Adrenal gland (tissue), 12 donors: ENCODE results near the gene ATP6V0B. TPM values are rescaled to one million over a fixed set of nuclear protein-coding genes. Genes with fewer than 3 reads are reported as not detected.

Experiments
- DNase-seq, 7 donors: peaks; one replicate each; pipeline ENCODE4 v3.0.0-alpha.2; 2019 to 2020
- H3K27ac ChIP-seq, 5 donors: fragments of 200-600 bp; sonication (generic) in 4 of 5; 1 replicate in 3 of 5; 2 replicates in 2 of 5; pipeline versions ENCODE4 v1.5.1 to v1.8.0; 2016 to 2020; ENCODE audit warnings: mild to moderate bottlenecking in 1 of 5
- H3K27me3 ChIP-seq: fragments of 200-600 bp; 2 replicates; pipeline ENCODE4 v1.8.0; 2021
- H3K36me3 ChIP-seq, 2 donors: fragments of 200-600 bp; replicated peaks in 1 of 2; 1 replicate in 1 of 2; 2 replicates in 1 of 2; pipeline versions ENCODE4 v1.5.1 to v1.8.0; 2018 to 2022
- H3K4me1 ChIP-seq, 2 donors: fragments of 200-600 bp; replicated peaks in 1 of 2; 1 replicate in 1 of 2; 2 replicates in 1 of 2; pipeline versions ENCODE4 v1.5.1 to v1.8.0; 2018 to 2021
- H3K4me3 ChIP-seq, 4 donors: fragments of 200-600 bp; sonication (generic) in 3 of 4; one replicate each; pipeline ENCODE4 v1.5.1; 2016 to 2018
- H3K9me3 ChIP-seq, 3 donors: fragments of 200-600 bp; sonication (generic) in 1 of 3; replicated peaks in 1 of 3; 1 replicate in 2 of 3; 2 replicates in 1 of 3; pipeline versions ENCODE4 v1.5.1 to v1.8.0; 2016 to 2021
- CTCF ChIP-seq, 6 experiments: fragments of 450-650 bp in 4 of 6; fragments of 200-600 bp in 2 of 6; sonication (generic) in 1 of 6; IDR thresholded peaks; 1 replicate in 5 of 6; 2 replicates in 1 of 6; pipeline versions ENCODE4 v1.5.1 to v1.8.0; 2016 to 2021; ENCODE audit warnings: antibody characterized with exemption in 6 of 6, mild to moderate bottlenecking in 2 of 6, moderate library complexity in 1 of 6
- POLR2A ChIP-seq, 2 donors: fragments of 450-650 bp; IDR thresholded peaks; one replicate each; pipeline ENCODE4 v1.6.1; 2017; ENCODE audit warnings: antibody characterized with exemption in 2 of 2, mild to moderate bottlenecking in 2 of 2, moderate library complexity in 1 of 2
- WGBS, 4 donors: extraction: QIAGEN DNeasy Blood & Tissue Kit in 2 of 4; methylation state at CpG; one replicate each; pipeline versions ENCODE4 v1.1.5 to v1.1.7; 2013 to 2017; 5-methylcytosine and 5-hydroxymethylcytosine counted together
- intact Hi-C, 2 donors: fragments of 100-400 bp; cut with DNase I; formaldehyde crosslinking; loops; one replicate each; pipeline versions ENCODE4 v1.14.1 to v1.15.0; 2022 to 2023
- polyA plus RNA-seq, 3 donors: library from polyadenylated mRNA; stranded (reverse); fragments of 200-250 nt in 2 of 3; fragments of 350-450 nt in 1 of 3; fragmentation: Illumina TruSeq in 1 of 3; extraction: RNeasy Lipid Tissue Mini Kit (QIAGEN cat#74804) in 1 of 3; gene quantifications; one replicate each; pipeline ENCODE4 v1.2.3, GENCODE V29; 2013 to 2014
- total RNA-seq, 9 donors: library from RNA; depleted of rRNA in 4 of 9; stranded (reverse); fragments of >200 nt in 4 of 9; fragments of 120-200 nt in 1 of 9; fragmentation: NEBNext Ultra II Directional in 1 of 9; extraction: Animal tissue kit (Norgen Biotek cat#: 25700) in 1 of 9; gene quantifications; one replicate each; pipeline versions ENCODE4 v1.1.0 to v1.2.4, GENCODE V29; 2013 to 2023
- donor health status: healthy with polysubstance abuse.
- donor health status: Bipolar disorder and iron deficiency.
- donor health status: DM: yes; HTN: yes; CAD: no.
- donor health status: DM: no; HTN: no; CAD: no.
- donor health status: DM: no; HTN: no; CAD: no.
- donor health status: DM: yes; HTN: yes; CAD: no.

Gene ATP6V0B
- total and polyA plus RNA-seq, 12 donors: 141 to 432 (median 216) TPM

DNA sequence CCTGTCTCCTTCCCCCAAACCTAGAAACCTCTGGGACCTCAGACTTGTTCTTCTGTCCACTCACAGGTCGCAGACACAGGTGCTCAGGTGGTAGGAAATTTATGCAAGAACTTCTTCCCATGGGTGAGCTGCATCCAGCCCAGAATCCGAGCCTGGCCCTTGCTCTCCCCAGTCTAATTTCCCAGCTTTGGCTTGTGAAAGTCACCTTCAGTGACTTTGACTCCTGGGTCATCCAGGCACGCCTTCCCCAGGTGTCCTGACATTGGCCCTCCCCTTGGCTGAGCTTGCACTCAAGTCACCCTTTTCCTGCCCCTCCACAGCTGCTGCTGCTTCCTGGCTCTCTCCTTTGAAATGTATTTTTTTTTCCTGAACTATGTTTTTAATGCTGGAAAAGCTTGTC, 21.4 kb upstream of the ATP6V0B start:
- H3K36me3 ChIP-seq: peaks cover 0 to 27% of the 10 kb centered on the region in 2 donors
- peaks cover 3 to 14% of the 10 kb centered on the region in 2 donors for H3K4me1 ChIP-seq
- WGBS, 4 donors: 69 to 85% (median 79%) methylated on average over 3 of the region's 3 CpGs
- DNase-seq: no peak
- no peaks in the 10 kb centered on the region for H3K9me3 ChIP-seq
- H3K4me3 ChIP-seq: no peak overlapping the region
- TF ChIP-seq CTCF (IDR thresholded peaks at IDR 0.05): no peak
- TF ChIP-seq POLR2A (IDR thresholded peaks at IDR 0.05): no peak
- no peak overlapping the region for H3K27ac ChIP-seq
- no peaks in the 10 kb centered on the region for H3K27me3 ChIP-seq
- intact Hi-C loops: no loop called here

- TF ChIP-seq POLR2A (IDR thresholded peaks at IDR 0.05) (no peak), CTCF (IDR thresholded peaks at IDR 0.05) (no peak)
- intact Hi-C loops: no loop called here
- Histone ChIP-seq H3K9me3 (no peaks in the 10 kb centered on the region), H3K4me1 (peaks cover 0 to 10% of the 10 kb centered on the region in 2 donors), H3K36me3 (peaks cover 0 to 34% of the 10 kb centered on the region in 2 donors), H3K27me3 (no peaks in the 10 kb centered on the region), H3K4me3 (no peak overlapping the region), H3K27ac (no peak overlapping the region)
- DNase-seq: no peak
- WGBS, 4 donors: 57 to 70% (median 64%) methylated on average over 4 to 5 of the region's 5 CpGs
Measured at GRCh38 chr1:43954036-43954435, 20.7 kb upstream of the ATP6V0B start.

DNA sequence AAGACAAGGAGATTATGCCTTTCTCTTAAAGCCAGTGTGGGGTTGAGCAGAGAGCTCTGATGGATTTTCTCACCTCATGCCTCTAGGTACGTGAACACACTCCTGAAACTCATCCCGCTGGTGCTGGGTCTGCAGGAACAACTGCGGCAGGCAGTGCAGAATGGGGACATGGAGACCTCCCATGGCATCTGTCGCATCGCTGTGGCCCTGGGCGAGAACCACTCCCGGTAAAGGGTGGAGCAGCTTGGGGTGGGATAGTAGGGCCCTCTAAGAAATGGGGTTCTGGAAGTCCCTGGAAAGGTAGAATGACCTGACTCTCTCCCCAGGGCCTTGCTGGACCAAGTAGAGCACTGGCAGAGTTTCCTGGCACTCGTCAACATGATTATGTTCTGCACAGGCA, 18.5 kb upstream of the ATP6V0B start:
- Histone ChIP-seq H3K36me3 (peaks cover 0 to 47% of the 10 kb centered on the region in 2 donors), H3K9me3 (no peaks in the 10 kb centered on the region), H3K27ac (no peak overlapping the region), H3K4me1 (peaks cover 0 to 10% of the 10 kb centered on the region in 2 donors), H3K27me3 (no peaks in the 10 kb centered on the region), H3K4me3 (no peak overlapping the region)
- intact Hi-C loops: no loop called here
- 94 to 100% (median 97%) methylated on average over 7 to 8 of the region's 8 CpGs for WGBS, 4 donors
- TF ChIP-seq POLR2A (IDR thresholded peaks at IDR 0.05): no peak
- no peak for TF ChIP-seq CTCF (IDR thresholded peaks at IDR 0.05)
- DNase-seq: no peak

DNA sequence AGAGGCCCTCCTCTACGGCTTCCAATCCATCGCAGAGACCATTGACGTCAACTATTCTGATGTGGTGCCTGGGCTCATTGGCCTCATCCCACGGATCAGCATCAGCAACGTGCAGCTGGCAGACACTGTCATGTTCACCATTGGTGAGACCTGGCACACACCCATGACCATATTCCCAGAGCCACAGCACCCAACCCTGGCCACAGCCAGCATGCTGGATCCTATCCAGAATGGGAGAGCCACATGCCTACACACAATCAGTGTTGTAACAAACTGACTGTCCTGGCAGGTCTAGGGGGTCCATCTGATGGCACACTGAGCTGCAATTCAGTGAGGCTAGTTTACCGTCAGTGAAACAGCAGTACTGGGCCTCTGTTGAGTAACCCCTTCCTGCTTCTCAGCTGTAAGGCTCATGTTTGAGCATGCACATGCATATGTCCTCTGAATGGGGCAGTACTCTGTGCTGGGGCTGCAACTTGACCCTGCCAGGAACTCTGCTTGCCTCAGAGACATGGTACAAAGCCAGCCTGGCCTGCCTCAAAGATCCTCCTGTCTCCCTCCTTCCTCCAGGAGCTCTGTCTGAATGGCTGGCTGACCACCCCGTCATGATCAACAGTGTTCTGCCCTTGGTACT, 17.2 kb upstream of the ATP6V0B start:
- intact Hi-C loops: no loop called here
- 89 to 92% (median 92%) methylated on average over 5 to 7 of the region's 7 CpGs for WGBS, 4 donors
- Histone ChIP-seq H3K4me3 (no peak overlapping the region), H3K9me3 (no peaks in the 10 kb centered on the region), H3K27me3 (no peaks in the 10 kb centered on the region), H3K27ac (no peak overlapping the region), H3K4me1 (peaks cover 0 to 7% of the 10 kb centered on the region in 2 donors), H3K36me3 (peaks cover 0 to 60% of the 10 kb centered on the region in 2 donors)
- DNase-seq: no peak
- TF ChIP-seq CTCF (IDR thresholded peaks at IDR 0.05) (no peak), POLR2A (IDR thresholded peaks at IDR 0.05) (no peak)
